GM12892 (cell line): ENCODE results near the gene KAT7.

Experiments used
- POLR2A ChIP-seq: IDR thresholded peaks from 2 replicates; pipeline ENCODE4 v1.6.1; 2011; ENCODE audit warnings: low read depth, low read length, control low read depth
- POLR2AphosphoS5 ChIP-seq: IDR thresholded peaks from 2 replicates; pipeline ENCODE4 v1.6.1; 2011; ENCODE audit warnings: low read depth, low read length, control low read depth

DNA sequence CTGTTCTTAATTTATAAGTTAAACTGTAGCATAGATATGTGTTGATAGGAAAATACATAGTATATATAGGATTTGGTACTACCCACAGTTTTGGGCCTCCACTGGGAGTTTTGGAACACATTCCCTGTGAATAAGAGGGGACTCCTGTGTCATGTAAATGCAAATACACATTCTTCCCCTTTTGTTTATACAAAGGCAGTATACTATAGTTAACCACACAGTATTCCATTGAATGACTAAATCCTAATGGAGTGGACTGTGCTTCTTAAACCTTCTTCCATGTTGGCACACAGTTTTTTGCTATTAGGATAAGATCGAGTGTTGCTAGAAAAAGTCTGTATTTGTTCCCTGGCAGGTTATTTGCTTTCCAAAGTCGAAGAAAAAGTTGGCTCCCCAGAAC, 37.2 kb downstream of the KAT7 start:
- TF ChIP-seq POLR2AphosphoS5 = no peak
- no peak for TF ChIP-seq POLR2A
